Measurements from ENCODE around the gene SIDT2. TPM values are rescaled to one million over a fixed set of nuclear protein-coding genes. Genes with fewer than 3 reads are reported as not detected.

SIDT2 gene
- total RNA-seq, 2 experiments from 2014 or later: 18.9 to 21.3 TPM

GRCh38 chr11:117229931-117230285, 51.4 kb downstream of the SIDT2 start:
- peak overlapping the region; percentile 95 for H3K27ac Mint-ChIP-seq
- ATAC-seq (no peak), DNase-seq (no peak)
- peak overlapping the region; percentile 92 for H3K4me3 Mint-ChIP-seq
- CTCF ChIA-PET: interaction anchor here (1.0 to 7.6 kb wide), 14 partner anchors 9 to 443 kb away, joined by 3 to 108 read pairs (median 4); partner anchors contain the start of genes CEP164, PAFAH1B2, SIDT2 and SIK3
- H3K9me3 Mint-ChIP-seq (ENCODE audit: low read depth): no peaks in the 10 kb centered on the region
- H3K4me1 Mint-ChIP-seq: peaks cover 46% of the 10 kb centered on the region
- no peaks in the 10 kb centered on the region for H3K27me3 Mint-ChIP-seq
- peaks cover 28% of the 10 kb centered on the region for H3K36me3 Mint-ChIP-seq

GRCh38 chr11:117230286-117230961, 51.9 kb downstream of the SIDT2 start:
- Mint-ChIP-seq H3K27me3 (no peaks in the 10 kb centered on the region), H3K9me3 (ENCODE audit: low read depth) (no peaks in the 10 kb centered on the region), H3K4me3 (peak overlapping the region; percentile 92), H3K27ac (peak overlapping the region; percentile 95), H3K4me1 (peaks cover 46% of the 10 kb centered on the region), H3K36me3 (peaks cover 25% of the 10 kb centered on the region)
- DNase-seq (peak; percentile 81), ATAC-seq (peak; percentile 38)
- CTCF ChIA-PET: interaction anchor here (0.6 to 7.6 kb wide), 18 partner anchors 10 to 443 kb away, joined by 3 to 108 read pairs (median 4); partner anchors contain the start of genes CEP164, PAFAH1B2, SIDT2 and SIK3

GRCh38 chr11:117230999-117231841, 52.7 kb downstream of the SIDT2 start:
- H3K27ac Mint-ChIP-seq: peak overlapping the region; percentile 95
- no peaks in the 10 kb centered on the region for H3K9me3 Mint-ChIP-seq (ENCODE audit: low read depth)
- DNase-seq (no peak), ATAC-seq (peak; percentile 3)
- H3K27me3 Mint-ChIP-seq: no peaks in the 10 kb centered on the region
- CTCF ChIA-PET: interaction anchor here (0.7 to 7.6 kb wide), 21 partner anchors 9 to 586 kb away, joined by 3 to 108 read pairs (median 4); partner anchors contain the start of genes CEP164, PAFAH1B2, SIDT2 and ZPR1
- H3K36me3 Mint-ChIP-seq: peaks cover 22% of the 10 kb centered on the region
- H3K4me1 Mint-ChIP-seq: peaks cover 46% of the 10 kb centered on the region
- peak overlapping the region; percentile 92 for H3K4me3 Mint-ChIP-seq

- CTCF ChIA-PET: interaction anchor here (0.7 to 7.6 kb wide), 14 partner anchors 9 to 585 kb away, joined by 3 to 108 read pairs (median 5); partner anchors contain the start of genes CEP164, PAFAH1B2, SIDT2 and ZPR1
- peak within 1 kb of the TSS; percentile 92 for H3K4me3 Mint-ChIP-seq
Observed at GRCh38 chr11:117231842-117232091, 53.2 kb downstream of the SIDT2 start, which contains the start of gene PCSK7. Gene PCSK7 (minus strand): TSS chr11:117232073. CDS start chr11:117229844, 2,229 bp downstream.

GRCh38 chr11:117232092-117232878, 53.7 kb downstream of the SIDT2 start, which contains the start of gene RNF214:
Gene RNF214 (plus strand): TSS chr11:117232671. CDS start chr11:117234273, 1,602 bp downstream.
- H3K4me3 Mint-ChIP-seq: peak within 1 kb of the TSS; percentile 92
- peak within 1 kb of the TSS; percentile 99 for H3K27ac Mint-ChIP-seq
- CTCF ChIA-PET: interaction anchor here (0.7 to 7.6 kb wide), 12 partner anchors 11 to 585 kb away, joined by 3 to 108 read pairs (median 4); partner anchors contain the start of genes CEP164, PAFAH1B2 and SIDT2
- no peaks in the 10 kb centered on the region for H3K27me3 Mint-ChIP-seq
- H3K36me3 Mint-ChIP-seq: peaks cover 16% of the 10 kb centered on the region
- DNase-seq: peak; percentile 82
- H3K4me1 Mint-ChIP-seq: peaks cover 43% of the 10 kb centered on the region
- peak; percentile 76 for ATAC-seq
- no peaks in the 10 kb centered on the region for H3K9me3 Mint-ChIP-seq (ENCODE audit: low read depth)

More at GRCh38 chr11:117231842-117232091, 53.2 kb downstream of the SIDT2 start, which contains the start of gene PCSK7:
- Mint-ChIP-seq H3K36me3 (peaks cover 19% of the 10 kb centered on the region), H3K4me1 (peaks cover 43% of the 10 kb centered on the region), H3K27ac (peak within 1 kb of the TSS; percentile 99), H3K9me3 (ENCODE audit: low read depth) (no peaks in the 10 kb centered on the region), H3K27me3 (no peaks in the 10 kb centered on the region)
- ATAC-seq (no peak), DNase-seq (peak; percentile 80)

GRCh38 chr11:117232911-117233409, 54.4 kb downstream of the SIDT2 start:
- Mint-ChIP-seq H3K27ac (peak overlapping the region; percentile 78), H3K9me3 (ENCODE audit: low read depth) (no peaks in the 10 kb centered on the region), H3K27me3 (no peaks in the 10 kb centered on the region), H3K4me3 (peak overlapping the region; percentile 77), H3K4me1 (peaks cover 45% of the 10 kb centered on the region), H3K36me3 (peaks cover 16% of the 10 kb centered on the region)
- ATAC-seq (no peak), DNase-seq (peak; percentile 52)
- CTCF ChIA-PET: interaction anchor here (1.0 to 3.5 kb wide), 5 partner anchors 12 to 501 kb away, joined by 3 to 15 read pairs (median 4); partner anchors contain the start of genes CEP164 and PAFAH1B2

- CTCF ChIA-PET: interaction anchor here (1.7 kb wide), 1 partner anchor 90 kb away, joined by 5 read pairs; the partner anchor contains the start of gene CEP164
- Mint-ChIP-seq H3K4me3 (no peak overlapping the region), H3K9me3 (ENCODE audit: low read depth) (no peaks in the 10 kb centered on the region), H3K27me3 (no peaks in the 10 kb centered on the region), H3K36me3 (peaks cover 5% of the 10 kb centered on the region), H3K27ac (no peak overlapping the region), H3K4me1 (peaks cover 13% of the 10 kb centered on the region)
- DNase-seq (no peak), ATAC-seq (no peak)
Observed at GRCh38 chr11:117238221-117238620, 59.7 kb downstream of the SIDT2 start.

GRCh38 chr11:117239295-117239694, 60.8 kb downstream of the SIDT2 start:
- peaks cover 7% of the 10 kb centered on the region for H3K36me3 Mint-ChIP-seq
- no peak overlapping the region for H3K27ac Mint-ChIP-seq
- no peaks in the 10 kb centered on the region for H3K9me3 Mint-ChIP-seq (ENCODE audit: low read depth)
- DNase-seq: no peak
- H3K27me3 Mint-ChIP-seq: no peaks in the 10 kb centered on the region
- CTCF ChIA-PET: interaction anchor here (1.3 to 1.7 kb wide), 2 partner anchors 12 to 89 kb away, joined by 5 to 6 read pairs; partner anchors contain the start of gene CEP164
- peaks cover 3% of the 10 kb centered on the region for H3K4me1 Mint-ChIP-seq
- ATAC-seq: no peak
- H3K4me3 Mint-ChIP-seq: no peak overlapping the region

Other genes starting within 250 kb of the SIDT2 start
- 10 to 100 TPM; 31.0 to 38.3 TPM for gene SIK3, start 80.3 kb upstream of the SIDT2 start, total RNA-seq
- 10 to 100 TPM; 54.5 to 66.4 TPM for gene PAFAH1B2, start 34.5 kb upstream of the SIDT2 start, total RNA-seq
- 1 to 10 TPM; 2.3 to 2.7 TPM for gene TAGLN, start 20.6 kb downstream of the SIDT2 start, total RNA-seq
- 100 to 1,000 TPM; 121 to 140 TPM for gene PCSK7, start 53.3 kb downstream of the SIDT2 start, total RNA-seq
- gene RNF214, start 53.9 kb downstream of the SIDT2 start, total RNA-seq: 10 to 100 TPM; 18.5 to 20.5 TPM
- gene BACE1-AS, start 112.6 kb downstream of the SIDT2 start, total RNA-seq: 1 to 10 TPM; 4.5 to 5.1 TPM
- 1 to 10 TPM in 1 of 2 experiments, under 1 TPM in 1; 0.79 to 1.7 TPM for gene BACE1, start 137.5 kb downstream of the SIDT2 start, total RNA-seq
- 10 to 100 TPM; 36.0 to 38.6 TPM for gene CEP164, start 149.1 kb downstream of the SIDT2 start, total RNA-seq